Hematopoietic multipotent progenitor cell treated with erythropoietin and hydrocortisone succinate and interleukin-3 and kit ligand, for 6 days (in vitro differentiated cells): ENCODE results near the gene MED14.

Experiments used
- DNase-seq: peaks from one replicate; pipeline ENCODE4 v3.0.0-alpha.2; 2015

The MED14 gene

GRCh38 chrX:40729598-40730584 is 5.5 kb downstream of the MED14 start:
- DNase-seq: peak; percentile 23

- DNase-seq: no peak
These were observed 7.6 kb downstream of the MED14 start for GRCh38 chrX:40727581-40728252.

DNA sequence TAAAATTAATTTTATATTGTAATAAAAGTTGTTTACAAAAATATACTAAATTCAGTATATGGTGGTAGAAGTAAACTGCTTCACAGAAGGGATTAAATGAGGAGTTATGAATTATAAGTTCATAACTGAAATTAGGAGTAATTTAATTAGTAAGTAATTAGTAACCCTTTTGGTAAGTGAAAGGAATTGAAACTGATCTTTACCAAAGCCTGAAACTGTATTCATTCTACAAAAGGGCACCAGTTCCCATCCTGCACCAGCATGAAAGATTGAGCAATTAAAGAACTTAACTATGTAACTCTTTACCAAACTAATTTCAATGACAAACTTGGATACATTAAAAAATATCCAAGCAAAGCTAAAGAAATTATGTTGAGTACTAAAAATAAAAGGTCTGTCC is 8.2 kb downstream of the MED14 start:
- DNase-seq: no peak

- no peak for DNase-seq
These were observed 12.4 kb downstream of the MED14 start for GRCh38 chrX:40722930-40723329.

GRCh38 chrX:40721489-40722106 is 13.7 kb downstream of the MED14 start:
- DNase-seq: no peak

DNA sequence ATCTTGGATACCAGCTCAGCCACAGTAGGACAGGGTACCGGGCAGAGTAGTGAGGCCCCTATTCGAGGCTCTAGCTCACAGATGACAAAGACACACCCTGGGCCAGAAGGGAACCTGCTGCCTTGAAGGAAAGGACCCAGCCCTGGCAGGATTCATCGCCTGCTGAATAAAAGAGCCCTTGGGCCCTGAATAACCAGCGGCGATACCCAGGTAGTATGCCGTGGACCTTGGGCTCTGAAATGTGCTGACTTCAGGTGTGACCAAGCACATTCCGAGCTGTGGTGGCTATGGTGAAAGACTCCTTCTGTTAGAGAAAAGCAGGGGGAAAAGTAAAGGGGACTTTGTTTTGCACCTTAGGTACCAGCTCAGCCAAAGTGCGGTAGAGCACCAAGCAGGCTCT is 14.6 kb downstream of the MED14 start:
- DNase-seq: no peak

- no peak for DNase-seq
These were observed 15.0 kb downstream of the MED14 start for GRCh38 chrX:40720339-40720738.

GRCh38 chrX:40719731-40720130 is 15.6 kb downstream of the MED14 start:
- DNase-seq: no peak

DNA sequence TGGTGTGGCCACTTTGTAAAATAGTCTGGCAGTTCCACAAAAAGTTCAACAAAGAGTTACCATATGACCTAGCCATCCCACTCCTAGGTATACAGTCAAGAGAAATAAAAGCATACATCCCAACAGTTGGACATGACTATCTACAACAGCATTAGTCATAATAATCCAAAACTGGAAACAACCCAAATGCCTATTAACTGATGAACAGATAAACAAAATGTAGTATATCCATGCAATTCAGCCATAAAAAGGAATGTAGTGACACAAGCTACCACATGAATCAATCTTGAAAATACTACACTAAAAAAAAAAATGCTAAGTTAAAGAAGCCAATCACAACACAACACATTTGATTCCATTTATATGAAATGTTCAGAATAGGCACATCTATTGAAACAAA is 16.1 kb downstream of the MED14 start:
- no peak for DNase-seq

DNA sequence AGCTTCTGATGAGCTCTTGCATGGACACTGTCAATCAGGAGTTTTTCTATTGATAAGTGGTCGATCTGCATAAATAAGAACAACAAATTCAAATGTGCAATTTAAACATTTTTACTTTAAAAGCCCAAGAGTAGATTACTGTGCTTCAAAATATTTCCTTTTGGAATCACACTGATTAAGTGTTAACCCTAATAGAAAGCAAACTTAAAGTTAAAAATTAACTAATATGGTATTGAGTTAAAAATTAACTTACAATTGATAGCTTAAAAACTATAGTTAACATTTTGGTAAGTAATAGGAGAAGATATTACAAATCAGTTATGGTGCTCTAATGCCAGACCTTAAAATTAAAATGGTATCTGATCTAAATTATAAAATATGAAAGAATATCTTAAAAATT is 25.9 kb downstream of the MED14 start:
- DNase-seq: no peak

DNA sequence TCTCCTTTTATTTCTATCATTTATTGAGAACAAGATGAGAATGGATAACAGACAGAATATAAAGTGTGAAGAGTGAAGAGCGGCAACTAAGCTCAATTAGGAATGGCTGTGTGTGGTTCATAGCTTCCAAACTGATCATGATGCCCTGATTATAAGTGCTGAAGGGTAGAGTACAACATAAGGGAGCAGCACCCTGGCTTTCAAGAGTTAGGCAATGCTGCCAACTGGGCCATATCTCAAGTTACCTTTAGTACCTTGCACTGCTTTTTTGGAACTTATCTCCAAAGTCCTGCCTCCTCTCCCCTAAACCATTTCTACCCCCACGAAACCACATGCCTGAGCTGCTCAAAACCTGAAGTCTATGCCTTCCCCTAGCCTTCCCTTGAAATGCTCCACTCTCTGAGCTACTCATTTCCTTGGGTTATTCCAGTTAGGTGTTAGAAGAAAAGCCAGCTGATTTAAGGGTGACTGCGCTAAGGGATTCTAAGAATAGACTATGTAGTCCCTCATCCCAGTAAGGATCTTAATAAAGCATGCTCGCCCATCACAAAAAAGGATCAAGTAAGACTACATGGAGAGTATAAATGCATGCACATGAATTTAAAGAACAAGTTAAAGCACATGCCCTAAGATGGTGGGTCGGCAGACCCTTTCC is 29.6 kb downstream of the MED14 start:
- peak; percentile 6 for DNase-seq

DNA sequence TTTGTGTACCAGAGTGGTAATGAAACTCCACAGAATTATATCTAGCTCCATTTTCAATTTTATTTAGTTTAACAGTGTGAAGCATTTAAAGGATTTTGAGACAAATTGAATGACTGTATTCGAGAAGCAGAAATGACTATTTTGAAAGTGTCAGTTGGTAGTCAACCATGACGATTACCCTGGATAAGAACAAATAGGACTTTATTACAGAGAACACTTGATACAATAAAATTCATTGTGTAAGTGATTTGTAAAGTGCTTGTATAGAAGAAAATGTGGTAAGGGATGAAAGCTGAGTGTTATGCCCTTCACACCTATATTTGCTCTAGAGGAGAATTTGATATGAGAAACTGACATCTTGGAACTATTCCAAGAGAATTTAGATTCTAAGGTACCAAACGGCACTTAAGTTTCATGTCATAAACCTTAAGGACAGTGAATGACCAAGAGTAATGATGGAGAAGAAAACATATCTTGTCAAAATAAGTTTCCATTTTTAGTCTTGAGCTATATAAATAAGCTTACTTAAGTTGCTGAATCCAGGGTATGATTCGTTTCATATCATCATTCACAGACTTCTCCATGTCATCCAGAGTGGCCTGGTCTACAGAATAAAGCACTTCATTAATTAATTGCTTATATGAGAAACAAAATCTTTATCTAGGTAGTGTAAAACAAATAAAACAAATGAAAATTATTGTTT is 34.6 kb downstream of the MED14 start:
- no peak for DNase-seq

GRCh38 chrX:40698851-40699250 is 36.5 kb downstream of the MED14 start:
- DNase-seq: no peak

- DNase-seq: no peak
These were observed 40.5 kb downstream of the MED14 start for GRCh38 chrX:40694802-40695201.

GRCh38 chrX:40688929-40689328 is 46.4 kb downstream of the MED14 start:
- no peak for DNase-seq

- no peak for DNase-seq
These were observed 48.2 kb downstream of the MED14 start for GRCh38 chrX:40687169-40687568.

DNA sequence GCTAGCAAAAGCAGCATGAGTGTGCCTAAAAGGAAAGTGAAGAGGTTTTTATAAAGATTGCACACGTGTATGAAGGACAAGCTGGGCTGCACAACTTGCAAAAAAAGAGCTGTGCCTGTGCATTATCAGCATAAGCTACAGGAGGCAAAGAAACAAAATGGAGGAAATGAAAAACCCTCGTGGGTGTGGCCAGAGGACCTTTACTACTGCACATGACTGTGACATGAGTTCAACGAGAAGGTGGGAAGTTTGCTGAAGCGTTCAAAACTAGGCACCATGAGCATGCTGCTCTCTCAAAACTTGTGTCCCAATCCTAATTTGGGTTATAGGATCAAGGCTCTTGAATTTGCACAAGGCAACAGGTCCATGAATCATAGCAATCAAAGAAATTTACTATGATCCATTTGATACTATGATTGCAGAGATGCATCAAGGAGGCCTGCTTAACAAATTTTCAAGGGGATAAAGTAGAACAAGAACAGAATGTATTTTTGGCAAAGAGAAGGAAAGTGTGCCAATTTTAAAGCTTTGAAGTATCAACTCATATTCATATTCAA is 49.9 kb downstream of the MED14 start:
- no peak for DNase-seq

- DNase-seq: no peak
These were observed 51.2 kb downstream of the MED14 start for GRCh38 chrX:40684092-40684491.

DNA sequence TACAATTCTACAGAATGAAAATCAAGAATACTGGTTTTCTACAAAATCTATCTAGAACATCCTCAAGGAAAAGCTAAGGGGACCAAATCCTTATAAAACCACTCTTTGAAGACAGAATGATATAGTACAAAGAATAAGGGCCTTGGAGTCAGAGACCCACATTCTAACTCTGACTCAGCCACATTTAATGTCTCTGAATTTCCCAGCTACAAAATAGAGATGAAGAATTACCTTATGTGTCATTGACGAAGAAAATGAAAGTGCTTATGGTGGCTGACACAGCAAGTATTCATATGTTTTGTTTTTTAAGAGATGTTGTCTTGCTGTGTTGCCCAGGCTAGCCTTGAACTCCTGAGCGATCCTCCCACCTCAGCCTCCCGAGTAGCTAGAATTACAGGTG is 52.1 kb downstream of the MED14 start:
- no peak for DNase-seq

DNA sequence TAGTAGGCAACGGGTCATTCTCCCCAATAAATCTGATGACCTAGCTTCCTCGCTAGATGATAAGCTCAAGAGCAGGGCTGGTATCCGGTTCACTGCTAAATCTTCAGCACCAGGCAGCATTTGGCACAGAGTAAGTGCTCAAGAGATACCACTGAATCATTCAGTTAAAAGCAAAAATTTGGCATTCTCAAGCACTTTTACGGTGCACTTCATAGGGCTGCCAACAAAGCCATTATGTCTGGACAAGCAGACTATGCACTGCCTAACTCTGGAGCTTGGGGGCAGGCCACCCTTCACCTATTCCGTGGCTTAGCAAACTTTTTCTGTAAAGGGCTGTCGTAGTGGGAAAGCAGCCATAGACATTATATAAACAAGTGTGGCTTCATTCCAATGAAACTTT is 64.2 kb downstream of the MED14 start:
- DNase-seq: no peak

DNA sequence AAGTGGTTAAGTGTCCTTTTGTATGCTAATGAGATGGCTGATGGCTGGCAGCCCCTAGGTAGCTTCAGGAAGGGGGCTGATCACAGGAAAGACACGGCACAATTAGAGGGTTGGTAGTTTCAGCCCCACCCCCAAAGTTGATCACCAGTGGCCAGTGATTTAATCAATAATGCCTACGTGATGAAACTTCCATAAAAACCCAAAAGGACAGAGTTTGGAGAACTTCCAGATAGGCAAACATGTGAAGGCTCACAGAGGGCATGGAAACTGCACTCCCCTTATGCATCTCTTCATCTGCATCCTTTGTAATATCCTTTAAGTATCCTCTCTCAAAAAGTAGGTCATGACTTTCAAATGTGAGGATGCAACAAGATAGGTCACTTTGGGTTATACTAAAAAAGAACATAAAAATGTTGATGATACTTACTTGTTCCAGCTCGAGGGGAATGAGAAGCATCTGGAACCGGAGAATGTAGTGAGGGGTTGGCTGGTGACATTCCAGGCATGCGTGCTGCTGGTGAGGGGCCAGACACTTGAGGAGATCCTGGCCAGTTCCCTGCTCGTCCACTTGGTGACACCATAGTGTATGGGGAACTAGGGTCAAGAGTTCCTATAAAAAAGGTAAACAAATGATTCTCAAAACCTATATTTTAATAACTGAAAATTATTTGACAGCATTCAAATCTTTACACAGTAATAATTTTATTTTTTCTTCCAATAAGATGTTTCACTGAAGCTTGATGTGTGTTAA is 71.3 kb downstream of the MED14 start:
- no peak for DNase-seq
